GM12875 (cell line): ENCODE measurements around the gene MGMT.

Experiments
- H3K4me3 ChIP-seq: one replicate; pipeline ENCODE4 v1.5.1; 2011; ENCODE audit warnings: low read depth, low read length, control low read depth
- CTCF ChIP-seq: IDR thresholded peaks from 2 replicates; pipeline ENCODE4 v1.5.1; 2011; ENCODE audit warnings: low read depth, mild to moderate bottlenecking, control low read depth, inconsistent platforms, low read length, moderate library complexity, borderline replicate concordance; ENCODE audit not compliant: insufficient read depth

Gene MGMT

GRCh38 chr10:129511758-129512157 is 44.7 kb downstream of the MGMT start:
- TF ChIP-seq CTCF, result no peak
- H3K4me3 ChIP-seq, result no peak overlapping the region

GRCh38 chr10:129513312-129513711 is 46.3 kb downstream of the MGMT start:
- TF ChIP-seq CTCF, result no peak
- H3K4me3 ChIP-seq, result no peak overlapping the region

GRCh38 chr10:129514568-129515451 is 47.8 kb downstream of the MGMT start:
- no peak overlapping the region for H3K4me3 ChIP-seq
- no peak for TF ChIP-seq CTCF

GRCh38 chr10:129516846-129517679 is 50.0 kb downstream of the MGMT start:
- no peak for TF ChIP-seq CTCF
- H3K4me3 ChIP-seq, result no peak overlapping the region

GRCh38 chr10:129517680-129518057 is 50.6 kb downstream of the MGMT start:
- no peak overlapping the region for H3K4me3 ChIP-seq
- TF ChIP-seq CTCF, result no peak

- no peak overlapping the region for H3K4me3 ChIP-seq
- TF ChIP-seq CTCF, result no peak
These were observed 51.8 kb downstream of the MGMT start for GRCh38 chr10:129518793-129519192.
